Kidney (tissue), 14 donors: Measurements from ENCODE around the gene PKMYT1. TPM values are rescaled to one million over a fixed set of nuclear protein-coding genes. Genes with fewer than 3 reads are reported as not detected.

Experiments
- DNase-seq, 5 donors: peaks; one replicate each; pipeline ENCODE4 v3.0.0-alpha.2; 2013 to 2020
- FAIRE-seq: peaks from 2 replicates; lab custom pipeline; 2012; peaks lifted over from hg19 to GRCh38; lab: Jason Lieb, UNC
- H3K27ac ChIP-seq, 2 donors: one replicate each; pipeline ENCODE4 v1.7.0; 2013; ENCODE audit warnings: low read depth in 2 of 2, low read length in 2 of 2, inconsistent platforms in 1 of 2
- H3K27me3 ChIP-seq: one replicate; pipeline ENCODE4 v1.7.1; 2013; ENCODE audit warnings: low read length, inconsistent platforms; ENCODE audit not compliant: control insufficient read depth, insufficient read depth
- H3K36me3 ChIP-seq, 3 donors: one replicate each; pipeline versions ENCODE4 v1.7.0 to v1.7.1; 2013; ENCODE audit warnings: low read length in 3 of 3, control low read depth in 1 of 3, inconsistent platforms in 1 of 3; ENCODE audit not compliant: insufficient read depth in 3 of 3, control insufficient read depth in 2 of 3
- H3K4me1 ChIP-seq, 3 donors: one replicate each; pipeline versions ENCODE4 v1.7.0 to v1.7.1; 2013; ENCODE audit warnings: low read length in 3 of 3, inconsistent platforms in 1 of 3, low read depth in 1 of 3; ENCODE audit not compliant: control insufficient read depth in 2 of 3, insufficient read depth in 2 of 3
- H3K4me3 ChIP-seq, 3 donors: one replicate each; pipeline versions ENCODE4 v1.7.0 to v1.8.1; 2013; ENCODE audit warnings: low read length in 3 of 3, control low read depth in 1 of 3, inconsistent platforms in 1 of 3
- H3K9ac ChIP-seq, 3 donors: one replicate each; pipeline versions ENCODE4 v1.7.0 to v1.7.1; 2013; ENCODE audit warnings: low read length in 3 of 3, control low read depth in 1 of 3, inconsistent platforms in 1 of 3
- H3K9me3 ChIP-seq, 3 donors: one replicate each; pipeline versions ENCODE4 v1.7.0 to v1.7.1; 2013; ENCODE audit warnings: low read length in 3 of 3, control low read depth in 1 of 3, inconsistent platforms in 1 of 3; ENCODE audit not compliant: control insufficient read depth in 2 of 3, insufficient read depth in 1 of 3
- CTCF ChIP-seq: IDR thresholded peaks from 3 replicates; pipeline ENCODE4 v1.5.1; 2012; ENCODE audit warnings: mild to moderate bottlenecking, moderate library complexity, borderline replicate concordance; ENCODE audit not compliant: insufficient read depth; ENCODE audit errors: extremely low read depth
- intact Hi-C: fragments of 100-400 bp; cut with DNase I; formaldehyde crosslinking; loops from one replicate; pipeline ENCODE4 v1.11.1; 2022
- polyA plus RNA-seq: library from polyadenylated mRNA; stranded (reverse); fragments of 350-450 nt; fragmentation: Illumina TruSeq; extraction: RNeasy Lipid Tissue Mini Kit (QIAGEN cat#74804); gene quantifications from one replicate; pipeline ENCODE4 v1.2.3, GENCODE V29; 2014; ENCODE audit warnings: low read depth, low replicate concordance; ENCODE audit not compliant: insufficient read depth
- total RNA-seq: library from RNA; stranded (reverse); fragmentation: NEBNext Ultra II Directional; extraction: Animal tissue kit (Norgen Biotek cat#: 25700); gene quantifications from one replicate; pipeline ENCODE4 v1.2.1, GENCODE V29; 2021
- donor health status: control.
- donor health status: control.
- donor health status: control.
- donor health status: control.
- donor health status: control.
- donor health status: DM: yes; HTN: yes; CAD: no.
- donor health status: Normal renal cell carcinoma (clear cell type).

Gene PKMYT1
- total and polyA plus RNA-seq, 2 donors from 2014 or later = 0.97 to 2.2 TPM

DNA sequence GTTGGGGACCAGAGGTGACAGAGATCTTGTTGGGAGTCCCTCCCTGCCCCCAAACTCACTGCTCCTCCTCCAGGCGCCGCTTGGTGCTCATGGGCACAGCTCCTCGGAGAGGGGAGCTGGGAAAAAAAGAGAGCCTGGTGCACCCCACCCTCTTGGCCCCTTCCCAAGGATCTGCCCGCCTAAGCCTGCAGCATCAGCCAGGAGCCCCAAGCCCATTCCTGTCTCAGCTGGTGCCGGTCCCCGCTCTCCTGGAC, 43.1 kb upstream of the PKMYT1 start:
- H3K4me1 ChIP-seq = peaks cover 0 to 23% (median 16%) of the 10 kb centered on the region in 3 donors
- TF ChIP-seq CTCF = no peak
- H3K27ac ChIP-seq = peak overlapping the region; percentile 98
- H3K9ac ChIP-seq = peak overlapping the region in 2 of 3 donors; percentile 24 to 89
- peaks cover 2 to 5% (median 3%) of the 10 kb centered on the region in 3 donors for H3K36me3 ChIP-seq
- intact Hi-C loops = no loop called here
- peak overlapping the region; percentile 49 to 90 (median 67) for H3K4me3 ChIP-seq
- DNase-seq = no peak
- no peak for FAIRE-seq
- no peaks in the 10 kb centered on the region for H3K9me3 ChIP-seq
- peaks cover 2% of the 10 kb centered on the region for H3K27me3 ChIP-seq

GRCh38 chr16:3022684-3023414, 42.6 kb upstream of the PKMYT1 start:
- H3K27me3 ChIP-seq = peaks cover 4% of the 10 kb centered on the region

DNA sequence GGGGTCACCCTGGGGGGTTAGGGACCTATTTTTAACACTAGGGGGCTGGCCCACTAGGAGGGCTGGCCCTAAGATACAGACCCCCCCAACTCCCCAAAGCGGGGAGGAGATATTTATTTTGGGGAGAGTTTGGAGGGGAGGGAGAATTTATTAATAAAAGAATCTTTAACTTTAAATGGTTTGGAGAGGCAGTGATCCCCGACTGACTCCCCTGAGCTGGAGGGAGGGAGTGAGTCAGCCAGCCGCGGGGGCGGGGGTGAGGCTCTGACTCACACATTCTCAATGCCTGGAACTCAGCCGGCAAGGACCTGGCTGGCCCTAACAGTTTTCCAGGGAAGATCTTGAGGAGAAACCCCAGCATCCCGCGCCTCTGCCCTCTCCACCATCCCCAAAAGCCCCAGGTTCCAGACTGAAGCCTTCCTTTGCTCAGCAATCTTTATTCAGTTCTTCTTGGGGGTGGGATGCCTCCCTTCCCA, 42.0 kb upstream of the PKMYT1 start:
- no peak for TF ChIP-seq CTCF
- H3K27ac ChIP-seq = peak overlapping the region; percentile 98
- H3K9me3 ChIP-seq = no peaks in the 10 kb centered on the region
- peak overlapping the region in 2 of 3 donors; percentile 50 to 89 for H3K9ac ChIP-seq
- peak overlapping the region; percentile 17 to 90 (median 67) for H3K4me3 ChIP-seq
- FAIRE-seq (peak; percentile 44), DNase-seq (peak; percentile 88 to 97 (median 91))
- H3K4me1 ChIP-seq = peaks cover 0 to 23% (median 19%) of the 10 kb centered on the region in 3 donors
- intact Hi-C loops = no loop called here
- peaks cover 2 to 5% (median 3%) of the 10 kb centered on the region in 3 donors for H3K36me3 ChIP-seq
- H3K27me3 ChIP-seq = peaks cover 4% of the 10 kb centered on the region

More at GRCh38 chr16:3022684-3023414, 42.6 kb upstream of the PKMYT1 start:
- H3K4me1 ChIP-seq = peaks cover 0 to 23% (median 19%) of the 10 kb centered on the region in 3 donors
- FAIRE-seq (no peak), DNase-seq (peak in 1 of 5 donors; percentile 77)
- peaks cover 2 to 5% (median 3%) of the 10 kb centered on the region in 3 donors for H3K36me3 ChIP-seq
- peak overlapping the region; percentile 98 for H3K27ac ChIP-seq
- no peak for TF ChIP-seq CTCF
- H3K4me3 ChIP-seq = peak overlapping the region; percentile 17 to 90 (median 67)
- H3K9ac ChIP-seq = peak overlapping the region in 2 of 3 donors; percentile 43 to 89
- intact Hi-C loops = no loop called here
- H3K9me3 ChIP-seq = no peaks in the 10 kb centered on the region
